Transverse colon (tissue), 4 donors: Measurements from ENCODE around the gene COL23A1. TPM values are rescaled to one million over a fixed set of nuclear protein-coding genes. Genes with fewer than 3 reads are reported as not detected.

ENCODE experiments used
- DNase-seq: peaks from one replicate; pipeline ENCODE4 v3.0.0-alpha.2; 2019
- H3K27ac ChIP-seq, 4 donors: fragments of 200-600 bp; sonication (generic); 2 replicates each; pipeline ENCODE4 v1.5.1; 2016 to 2018; ENCODE audit warnings: inconsistent platforms in 4 of 4
- H3K27me3 ChIP-seq: fragments of 200-600 bp; sonication (generic); 2 replicates; pipeline ENCODE4 v1.5.1; 2017; ENCODE audit warnings: inconsistent platforms
- H3K36me3 ChIP-seq, 4 donors: fragments of 200-600 bp; sonication (generic); 2 replicates each; pipeline ENCODE4 v1.5.1; 2017 to 2019; ENCODE audit warnings: inconsistent platforms in 4 of 4
- H3K4me1 ChIP-seq, 4 donors: fragments of 200-600 bp; sonication (generic); 2 replicates each; pipeline ENCODE4 v1.5.1; 2017 to 2020; ENCODE audit warnings: inconsistent platforms in 4 of 4
- H3K4me3 ChIP-seq, 4 donors: fragments of 200-600 bp; sonication (generic); 1 replicate in 1 of 4; 2 replicates in 3 of 4; pipeline versions ENCODE4 v1.5.1 to v1.6.1; 2017 to 2019; ENCODE audit warnings: inconsistent platforms in 4 of 4
- H3K9me3 ChIP-seq, 2 donors: fragments of 200-600 bp; sonication (generic); 2 replicates each; pipeline ENCODE4 v1.5.1; 2017 to 2019; ENCODE audit warnings: inconsistent platforms in 2 of 2
- EP300 ChIP-seq: sonication (generic); formaldehyde crosslinking; IDR thresholded peaks from one replicate; pipeline ENCODE4 v1.6.1; 2017; ENCODE audit warnings: antibody characterized with exemption, low read depth
- POLR2A ChIP-seq: fragments of 450-650 bp; IDR thresholded peaks from one replicate; pipeline ENCODE4 v1.6.1; 2016; ENCODE audit warnings: antibody characterized with exemption, mild to moderate bottlenecking, moderate library complexity
- POLR2AphosphoS5 ChIP-seq, 3 donors: sonication (generic); formaldehyde crosslinking; IDR thresholded peaks; one replicate each; pipeline ENCODE4 v1.6.1; 2016; ENCODE audit warnings: antibody characterized with exemption in 3 of 3
- WGBS, 2 donors: methylation state at CpG; one replicate each; pipeline ENCODE4 v1.1.5; 2018; ENCODE audit warnings: low coverage in 1 of 2; 5-methylcytosine and 5-hydroxymethylcytosine counted together
- in situ Hi-C, 4 donors: fragments of 200-750 bp; cut with MboI; loops; one replicate each; pipeline versions ENCODE4 v1.15.0 to v1.15.1; 2017; ENCODE audit warnings: low sequenced_read_pairs in 3 of 4, low pct_ligation_motif_present in 1 of 4, low pct_unique_long_range_greater_than_20kb in 1 of 4
- intact Hi-C: fragments of 100-400 bp; cut with DNase I; formaldehyde crosslinking; loops from one replicate; pipeline ENCODE4 v1.15.1; 2023; ENCODE audit warnings: low total_unique reads
- small RNA-seq, 4 donors: library from RNA; depleted of rRNA; stranded (forward); fragments of <200 nt; gene quantifications; one replicate each; pipeline ENCODE3, GENCODE V24; 2016
- total RNA-seq, 4 donors: library from RNA; depleted of rRNA; stranded (reverse); fragments of >200 nt; gene quantifications; one replicate each; pipeline ENCODE4 v1.1.0, GENCODE V29; 2016
- TF ChIP-seq, protein P1 (sequence below), 5 experiments: fragments of 200-600 bp in 3 of 5; fragments of 450-650 bp in 2 of 5; sonication (generic) in 3 of 5; IDR thresholded peaks; 1 replicate in 2 of 5; 2 replicates in 3 of 5; pipeline ENCODE4 v1.5.1; 2016 to 2017; ENCODE audit warnings: antibody characterized with exemption in 5 of 5, inconsistent platforms in 3 of 5, mild to moderate bottlenecking in 2 of 5, moderate library complexity in 1 of 5

Gene COL23A1
- total RNA-seq, 4 donors from 2014 or later = 0.14 to 2.2 (median 1.4) TPM; not detected in 1

DNA sequence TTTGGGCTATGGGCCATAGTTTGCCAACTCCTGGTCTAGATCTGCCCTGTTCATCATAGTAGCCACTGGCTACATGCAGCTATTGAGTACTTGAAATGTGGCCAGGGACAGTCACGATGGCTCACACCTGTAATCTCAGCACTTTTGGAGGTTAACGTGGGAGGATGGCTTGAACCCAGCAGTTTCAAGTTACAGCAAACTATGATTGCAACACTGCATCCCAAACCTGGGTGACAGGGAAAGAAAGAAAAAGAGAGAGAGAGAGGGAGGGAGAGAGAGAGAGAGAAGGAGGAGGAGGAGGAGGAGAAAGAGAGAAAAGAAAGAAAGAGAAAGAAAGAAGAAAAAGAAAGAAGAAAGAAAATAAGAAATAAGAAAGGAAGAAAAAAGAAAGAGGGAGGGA lies 397.9 kb downstream of the COL23A1 start:
- WGBS, 2 donors = 79% methylated on average over 2 of the region's 2 CpGs; no CpG with 5 or more reads in 1 of the 2 donors
- Histone ChIP-seq H3K9me3 (no peaks in the 10 kb centered on the region), H3K4me3 (no peak overlapping the region), H3K27me3 (peaks cover 12% of the 10 kb centered on the region), H3K27ac (no peak overlapping the region), H3K4me1 (no peaks in the 10 kb centered on the region), H3K36me3 (no peaks in the 10 kb centered on the region)
- TF ChIP-seq EP300 = no peak
- TF ChIP-seq POLR2AphosphoS5 (IDR thresholded peaks at IDR 0.05) = no peak
- no peak for TF ChIP-seq POLR2A
- TF ChIP-seq, protein P1, sequence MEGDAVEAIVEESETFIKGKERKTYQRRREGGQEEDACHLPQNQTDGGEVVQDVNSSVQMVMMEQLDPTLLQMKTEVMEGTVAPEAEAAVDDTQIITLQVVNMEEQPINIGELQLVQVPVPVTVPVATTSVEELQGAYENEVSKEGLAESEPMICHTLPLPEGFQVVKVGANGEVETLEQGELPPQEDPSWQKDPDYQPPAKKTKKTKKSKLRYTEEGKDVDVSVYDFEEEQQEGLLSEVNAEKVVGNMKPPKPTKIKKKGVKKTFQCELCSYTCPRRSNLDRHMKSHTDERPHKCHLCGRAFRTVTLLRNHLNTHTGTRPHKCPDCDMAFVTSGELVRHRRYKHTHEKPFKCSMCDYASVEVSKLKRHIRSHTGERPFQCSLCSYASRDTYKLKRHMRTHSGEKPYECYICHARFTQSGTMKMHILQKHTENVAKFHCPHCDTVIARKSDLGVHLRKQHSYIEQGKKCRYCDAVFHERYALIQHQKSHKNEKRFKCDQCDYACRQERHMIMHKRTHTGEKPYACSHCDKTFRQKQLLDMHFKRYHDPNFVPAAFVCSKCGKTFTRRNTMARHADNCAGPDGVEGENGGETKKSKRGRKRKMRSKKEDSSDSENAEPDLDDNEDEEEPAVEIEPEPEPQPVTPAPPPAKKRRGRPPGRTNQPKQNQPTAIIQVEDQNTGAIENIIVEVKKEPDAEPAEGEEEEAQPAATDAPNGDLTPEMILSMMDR (IDR thresholded peaks at IDR 0.05) = no peak
- DNase-seq = no peak
- intact Hi-C loops (no loop called here), in situ Hi-C loops (no loop called here)

DNA sequence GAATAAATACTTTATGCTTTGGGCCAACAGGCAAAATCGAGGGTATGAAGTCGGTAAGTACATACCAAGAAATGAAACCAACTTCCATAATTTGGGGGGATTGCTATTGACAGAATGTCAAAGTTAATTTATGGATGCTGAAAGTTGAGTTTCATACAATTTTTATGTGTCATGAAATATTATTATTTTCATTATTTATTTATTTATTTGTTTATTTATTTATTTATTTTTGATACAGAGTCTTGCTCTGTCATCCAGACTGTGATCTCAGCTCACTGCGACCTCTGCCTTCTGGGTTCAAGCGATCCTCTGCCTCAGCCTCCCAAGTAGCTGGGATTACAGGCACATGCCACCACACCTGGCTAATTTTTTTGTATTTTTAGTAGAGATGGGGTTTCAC lies 398.5 kb downstream of the COL23A1 start:
- H3K36me3 ChIP-seq = no peaks in the 10 kb centered on the region
- in situ Hi-C loops = no loop called here

DNA sequence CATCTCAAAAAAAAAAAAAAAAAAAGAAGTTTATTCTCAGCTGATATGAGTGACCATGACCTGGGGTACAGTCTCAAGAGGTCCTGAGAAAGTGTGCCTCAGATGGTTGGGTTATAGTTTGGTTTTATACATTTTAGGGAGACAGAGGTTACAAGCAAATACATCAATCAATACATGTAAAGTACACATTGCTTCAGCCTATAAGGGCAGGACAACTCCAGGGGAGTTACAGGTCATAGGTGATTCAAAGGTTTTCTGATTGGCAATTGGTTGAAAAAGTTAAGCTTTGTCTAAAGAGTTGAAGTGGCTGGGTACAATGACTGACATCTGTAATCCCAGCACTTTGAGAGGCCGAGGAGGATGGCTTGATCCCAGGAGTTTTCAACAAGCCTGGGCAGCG lies 400.8 kb downstream of the COL23A1 start:
- intact Hi-C loops = no loop called here
- 42 to 48% methylated on average over 2 of the region's 2 CpGs for WGBS, 2 donors

More for the DNA sequence above, 398.5 kb downstream of the COL23A1 start:
- intact Hi-C loops = no loop called here
- Histone ChIP-seq H3K9me3 (no peaks in the 10 kb centered on the region), H3K4me1 (no peaks in the 10 kb centered on the region), H3K4me3 (no peak overlapping the region), H3K27me3 (peaks cover 12% of the 10 kb centered on the region), H3K27ac (no peak overlapping the region)
- TF ChIP-seq POLR2AphosphoS5 (IDR thresholded peaks at IDR 0.05) = no peak
- 71 to 97% methylated on average over 3 to 4 of the region's 4 CpGs for WGBS, 2 donors
- no peak for DNase-seq

More for the DNA sequence above, 400.8 kb downstream of the COL23A1 start:
- peaks cover 6% of the 10 kb centered on the region for H3K27me3 ChIP-seq
- H3K27ac ChIP-seq = no peak overlapping the region
- DNase-seq = no peak
- in situ Hi-C loops = no loop called here
- no peaks in the 10 kb centered on the region for H3K9me3 ChIP-seq
- no peaks in the 10 kb centered on the region for H3K4me1 ChIP-seq
- TF ChIP-seq EP300 (no peak), POLR2AphosphoS5 (IDR thresholded peaks at IDR 0.05) (no peak), POLR2A (no peak)
- TF ChIP-seq, protein P1 (IDR thresholded peaks at IDR 0.05) = no peak
- H3K4me3 ChIP-seq = no peak overlapping the region
- H3K36me3 ChIP-seq = no peaks in the 10 kb centered on the region

Small RNA genes within 50 kb of the gene (small RNA-seq; reads per million reads assigned to genes)
- gene RN7SKP70 (0 reads per million in 4 donors), gene RN7SL646P (0 reads per million in 4 donors)

Other genes with a start within 250 kb of the COL23A1 start
- gene CLK4, start 36.7 kb upstream of the COL23A1 start, total RNA-seq = 10 to 100 TPM; 36.0 to 72.6 (median 52.4) TPM
- gene ZNF354A, start 140.3 kb upstream of the COL23A1 start, total RNA-seq = 10 to 100 TPM in 2 of 4 donors, 1 to 10 TPM in 2; 3.6 to 17.3 (median 8.8) TPM